ENCODE data around the gene DDX49.
"Not testable (repeated sequence)": the region's sequence is repeated elsewhere in the genome, so short reads cannot be mapped to it uniquely, and the experiment has no call there.

The DDX49 gene

DNA sequence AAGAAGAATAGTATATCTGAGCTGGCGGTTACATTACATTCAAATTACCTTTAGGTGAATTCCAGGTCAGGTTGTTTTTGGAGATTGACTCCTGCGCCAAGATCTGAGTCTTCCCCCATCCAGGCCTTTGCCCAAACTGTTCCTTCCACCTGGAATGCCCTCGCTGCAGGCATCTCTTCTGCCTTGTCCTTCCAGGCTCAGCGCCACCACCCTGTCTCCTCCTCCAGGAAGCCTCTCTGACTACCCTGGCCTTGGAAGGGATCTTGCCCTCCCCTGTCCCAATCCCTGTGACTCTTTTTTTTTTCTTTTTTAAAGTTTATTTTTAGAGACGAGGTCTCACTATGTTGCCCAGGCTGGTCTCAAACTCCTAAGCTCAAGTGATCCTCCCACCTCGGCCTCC is 23.2 kb downstream of the DDX49 start:
- no peak for DNase-seq

DNA sequence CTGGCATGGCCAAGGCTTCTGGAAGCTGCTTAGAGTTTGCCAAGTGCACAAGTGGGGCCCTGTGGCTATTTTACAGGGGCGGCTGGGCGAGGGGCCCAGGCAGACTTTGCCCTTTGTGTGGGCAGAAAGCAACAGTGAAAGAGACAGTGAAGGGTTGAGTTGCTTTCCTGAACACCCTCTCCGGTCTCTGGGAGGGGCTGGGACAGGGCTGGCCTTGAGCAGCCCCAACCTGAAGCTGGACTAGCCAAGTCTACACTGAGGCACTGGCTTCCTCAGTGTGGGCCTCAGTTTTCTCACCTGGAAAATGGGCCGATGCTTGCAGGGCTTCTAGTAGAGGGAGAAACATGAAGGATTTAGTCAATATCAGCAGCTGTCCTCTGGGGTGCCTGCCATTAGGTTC is 23.9 kb downstream of the DDX49 start:
- peak in 1 of 14 donors; percentile 9 for DNase-seq

DNA sequence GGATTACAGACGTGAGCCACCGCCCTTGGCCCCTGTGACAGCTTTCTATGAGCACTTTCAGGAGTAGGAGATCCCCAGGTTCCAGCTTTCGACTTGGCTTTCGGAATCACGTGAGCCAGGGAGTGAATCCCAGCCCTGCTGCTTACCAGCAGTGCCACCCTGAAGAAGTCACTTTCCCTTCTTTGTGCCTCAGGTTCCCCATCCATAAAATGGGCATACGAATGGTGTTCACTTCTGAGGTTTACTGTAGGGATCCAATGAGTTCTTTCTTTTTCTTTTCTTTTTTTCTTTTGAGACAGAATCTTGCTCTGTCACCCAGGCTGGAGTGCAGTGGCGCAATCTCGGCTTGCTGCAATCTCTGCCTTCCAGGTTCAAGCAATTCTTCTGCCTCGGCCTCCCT is 25.8 kb downstream of the DDX49 start:
- DNase-seq, result no peak

DNA sequence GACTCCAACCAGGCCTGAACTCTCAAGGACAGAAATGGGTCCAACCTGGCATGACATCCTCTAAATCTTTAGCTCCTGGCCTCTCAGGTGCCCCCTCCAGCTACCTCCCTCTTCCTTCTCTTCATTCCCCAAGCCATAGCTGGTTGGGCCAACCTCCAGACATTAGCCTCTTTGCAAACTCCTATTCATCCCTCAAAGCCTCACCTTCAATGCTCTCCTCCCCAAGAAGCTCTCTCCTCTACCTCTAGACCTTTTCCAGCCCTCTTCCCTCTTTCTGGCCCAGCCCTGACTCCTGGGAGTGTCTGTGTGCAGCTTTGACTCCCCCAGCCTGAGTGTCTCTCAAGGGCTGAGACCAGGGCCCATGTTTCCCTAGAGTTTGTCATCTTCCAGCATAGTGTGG is 26.8 kb downstream of the DDX49 start:
- no peak for DNase-seq

DNA sequence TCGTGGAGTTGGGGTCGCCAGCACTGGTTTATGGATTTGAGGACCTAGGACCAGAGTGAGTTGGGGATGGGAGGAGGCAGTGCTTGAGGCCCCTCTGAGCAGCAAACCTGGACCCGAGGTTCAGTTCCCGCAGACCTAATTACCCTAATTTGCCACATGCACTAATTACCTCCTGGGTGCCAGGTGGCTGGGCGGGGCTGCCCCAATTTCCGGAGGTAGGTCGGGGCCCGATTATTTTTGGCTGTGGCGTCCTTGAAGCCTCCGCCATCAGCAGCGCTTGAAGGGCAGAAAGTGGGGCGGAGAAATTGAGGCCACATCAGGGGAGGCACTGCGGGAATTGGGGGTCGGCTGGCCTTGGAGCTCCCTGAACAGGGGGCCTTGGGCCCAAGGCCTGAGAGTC is 27.4 kb downstream of the DDX49 start:
- DNase-seq, result no peak

GRCh38 chr19:18948075-18948975 is 28.8 kb downstream of the DDX49 start:
- no peak for DNase-seq

DNA sequence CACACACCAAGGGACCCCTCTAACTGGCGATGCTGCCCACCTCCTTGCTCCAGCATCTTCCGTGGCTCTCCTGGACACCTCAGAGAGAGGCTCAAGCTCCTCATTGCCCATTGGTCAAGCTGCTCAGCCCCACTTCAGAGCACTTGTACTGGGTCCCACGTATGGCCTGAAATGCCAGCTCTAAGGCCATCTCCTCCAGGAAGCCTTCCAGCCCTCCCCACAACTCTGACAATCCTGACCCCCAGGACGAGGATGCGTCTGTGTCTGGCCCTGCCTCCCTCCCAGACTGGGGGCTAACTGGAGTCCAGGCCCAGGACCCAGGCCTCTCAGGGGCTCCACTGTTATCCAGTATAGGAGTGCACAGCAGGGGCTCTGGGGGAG is 29.5 kb downstream of the DDX49 start:
- no peak for DNase-seq

DNA sequence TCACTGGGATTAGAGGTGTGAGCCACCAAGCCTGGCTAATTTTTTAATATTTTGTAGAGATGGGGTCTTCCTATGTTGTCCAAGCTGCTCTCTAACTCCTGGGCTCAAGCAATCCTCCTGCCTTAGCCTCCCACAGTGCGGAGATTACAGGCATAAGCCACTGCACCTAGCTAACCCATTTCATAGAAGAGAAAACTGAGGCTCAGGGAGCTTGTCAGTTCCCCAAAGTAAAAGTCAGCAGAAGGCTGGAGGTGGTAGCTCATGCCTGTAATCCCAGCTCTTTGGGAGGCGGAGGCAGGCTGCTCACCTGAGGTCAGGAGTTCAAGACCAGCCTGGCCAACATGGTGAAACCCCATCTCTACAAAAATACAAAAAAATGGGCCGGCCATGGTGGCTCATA is 30.3 kb downstream of the DDX49 start:
- no peak for DNase-seq

- DNase-seq, result no peak
Observed at GRCh38 chr19:18951721-18952281, 32.3 kb downstream of the DDX49 start.

DNA sequence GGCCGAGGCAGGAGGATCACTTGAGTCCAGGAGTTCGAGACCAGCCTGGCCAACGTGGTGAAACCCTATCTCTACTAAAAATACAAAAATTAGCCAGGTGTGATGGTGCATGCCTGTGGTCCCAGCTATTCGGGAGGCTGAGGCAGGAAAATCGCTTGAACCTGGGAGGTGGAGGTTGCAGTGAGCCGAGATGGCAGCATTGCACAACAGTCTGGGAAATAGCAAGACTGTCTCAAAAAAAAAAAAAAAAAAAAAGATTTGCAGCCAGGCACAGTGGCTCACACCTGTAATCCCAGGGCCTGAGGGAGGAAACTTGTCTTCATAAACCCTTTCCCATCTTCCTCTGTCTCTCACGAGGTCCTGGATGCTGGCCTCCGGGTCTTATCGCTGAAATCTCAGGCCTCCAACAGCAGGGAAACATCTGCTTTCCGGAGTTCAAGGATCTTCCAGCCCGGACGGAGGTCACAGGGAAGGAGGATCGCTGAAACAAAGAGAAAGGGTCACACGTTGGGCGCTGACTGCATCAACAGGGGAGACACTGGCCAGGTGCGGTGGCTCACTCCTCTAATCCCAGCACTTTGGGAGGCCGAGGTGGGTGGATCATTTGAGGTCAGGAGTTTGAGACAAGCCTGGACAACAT is 33.0 kb downstream of the DDX49 start:
- not testable (repeated sequence) for DNase-seq

DNA sequence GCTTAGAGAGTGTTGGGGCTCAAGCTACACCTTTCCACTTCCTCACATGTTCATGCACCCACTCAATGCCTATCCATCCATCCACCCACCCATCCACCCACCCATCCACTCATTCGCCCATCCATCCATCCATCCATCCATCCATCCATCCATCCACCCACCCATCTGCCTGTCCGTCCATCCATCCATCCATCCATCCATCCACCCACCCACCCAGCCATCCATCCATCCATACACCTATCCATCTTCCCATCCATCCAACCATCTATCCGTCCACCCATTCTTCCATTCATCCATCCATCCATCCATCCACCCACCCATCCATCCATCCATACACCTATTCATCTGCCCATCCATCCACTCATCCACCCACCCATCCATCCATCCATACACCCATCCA is 34.6 kb downstream of the DDX49 start:
- no peak for DNase-seq

- no peak for DNase-seq
Observed at GRCh38 chr19:18955042-18955441, 35.5 kb downstream of the DDX49 start.

GRCh38 chr19:18960370-18960769 is 40.9 kb downstream of the DDX49 start:
- DNase-seq, result no peak

DNA sequence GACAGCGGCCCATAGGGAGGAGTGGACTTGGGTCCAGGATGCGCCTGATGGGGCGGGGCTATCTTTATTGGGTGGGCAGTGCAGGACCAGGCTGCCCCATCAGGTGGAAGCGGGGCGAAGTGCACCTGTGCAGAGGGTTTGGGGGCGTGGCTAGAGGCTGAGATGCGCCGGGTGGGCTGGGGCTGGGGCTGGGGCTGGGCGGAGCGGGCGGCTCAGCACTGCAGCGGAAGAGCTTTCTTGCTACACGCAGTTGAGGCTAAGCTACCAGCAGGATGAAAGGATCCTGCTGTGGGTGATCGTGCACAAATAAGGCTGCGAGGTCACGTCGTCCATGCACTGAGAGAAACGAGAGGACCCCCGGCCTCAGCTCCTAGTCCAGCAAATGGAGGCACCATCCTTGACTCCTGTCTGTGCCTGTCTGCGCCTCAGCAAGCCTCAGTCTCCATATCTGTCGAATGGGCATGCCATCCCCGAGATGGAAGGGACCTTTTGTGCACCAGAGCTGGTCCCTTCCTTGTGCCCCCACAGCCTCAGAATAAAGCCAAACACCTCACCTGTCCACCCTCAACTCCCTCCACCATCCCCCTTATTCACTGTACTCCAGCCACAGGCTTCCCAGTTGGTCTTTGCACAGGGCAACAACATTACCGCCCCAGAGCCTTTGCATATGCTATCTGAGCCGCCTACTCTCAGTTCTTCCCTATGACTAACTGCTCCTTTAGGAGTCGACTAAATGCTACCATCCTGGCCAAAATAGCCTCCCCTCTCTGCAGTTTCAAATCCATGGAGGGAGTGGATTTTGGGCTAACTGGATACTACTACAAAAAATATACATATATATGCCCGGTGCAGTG is 42.5 kb downstream of the DDX49 start:
- no peak for DNase-seq

DNA sequence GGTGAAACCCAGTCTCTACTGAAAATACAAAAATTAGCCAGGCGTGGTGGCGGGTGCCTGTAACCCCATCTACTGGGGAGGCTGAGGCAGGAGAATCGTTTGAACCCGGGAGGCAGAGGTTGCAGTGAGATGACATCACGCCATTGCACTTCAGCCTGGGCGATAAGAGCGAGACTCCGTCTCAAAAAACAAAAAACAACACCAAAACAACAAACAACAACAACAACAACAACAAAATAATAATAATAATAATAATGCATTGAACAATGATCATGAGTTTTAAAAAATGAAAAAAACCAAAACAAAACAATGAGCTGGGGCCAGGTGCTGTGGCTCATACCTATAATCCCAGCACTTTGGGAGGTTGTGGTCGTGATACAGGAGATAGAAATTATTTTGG is 44.6 kb downstream of the DDX49 start:
- DNase-seq, result no peak

DNA sequence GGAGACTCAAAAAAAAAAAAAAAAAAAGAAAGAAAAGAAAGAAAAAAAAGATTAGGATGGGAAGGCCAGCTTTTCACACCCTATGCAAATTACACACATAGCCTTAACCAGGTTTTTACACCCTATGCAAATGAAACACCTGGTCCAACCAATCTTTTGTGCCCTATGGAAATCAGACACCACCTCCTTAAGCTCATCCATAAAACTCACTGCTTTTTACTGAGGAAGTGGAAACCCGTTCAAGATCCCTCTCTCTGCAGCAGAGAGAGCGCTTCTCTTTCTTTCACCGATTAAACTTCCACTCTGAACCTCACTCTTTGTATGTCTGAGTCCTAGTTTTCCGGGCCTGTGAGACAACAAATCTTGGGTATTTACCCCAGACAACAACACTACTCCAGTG is 46.8 kb downstream of the DDX49 start:
- DNase-seq, result no peak

DNA sequence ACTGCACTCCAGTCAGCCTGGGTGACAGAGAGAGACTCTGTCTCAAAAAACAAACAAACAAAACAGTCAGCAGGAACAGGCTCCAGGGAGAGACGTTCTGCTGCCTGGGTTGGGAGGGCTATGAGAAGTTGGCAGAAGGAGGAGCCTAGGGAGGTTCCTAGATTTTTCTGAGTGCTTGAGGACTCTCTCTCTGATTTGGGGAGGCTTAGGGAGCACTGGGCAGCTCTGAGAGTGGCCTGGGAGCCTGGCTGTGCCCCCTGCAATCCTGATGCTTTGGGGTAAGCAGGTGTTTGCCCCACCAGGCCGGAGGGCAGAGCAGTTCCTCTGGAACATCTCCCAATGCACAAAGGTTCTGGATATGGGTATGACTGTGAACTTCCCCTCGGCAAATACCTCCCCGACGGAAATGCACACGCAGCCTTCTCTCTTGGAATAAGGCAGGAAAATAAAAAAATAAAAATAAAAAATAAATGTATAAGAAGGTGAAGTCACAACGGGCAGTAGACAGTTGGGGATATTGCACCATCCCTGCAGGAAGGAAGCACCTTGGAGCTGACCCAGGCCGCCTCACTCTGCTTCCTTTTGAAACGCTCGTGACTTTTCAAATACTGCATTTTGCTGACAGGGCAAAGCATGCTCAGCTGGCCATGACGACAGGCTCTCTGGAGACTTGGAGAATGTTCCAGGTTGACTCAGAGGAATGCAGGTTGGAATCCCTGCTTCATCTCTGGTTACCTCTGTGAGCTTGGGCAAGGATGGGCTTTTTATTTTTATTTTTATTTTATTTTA is 48.0 kb downstream of the DDX49 start:
- DNase-seq, result peak in 8 of 14 donors; percentile 2 to 42 (median 20)

DNA sequence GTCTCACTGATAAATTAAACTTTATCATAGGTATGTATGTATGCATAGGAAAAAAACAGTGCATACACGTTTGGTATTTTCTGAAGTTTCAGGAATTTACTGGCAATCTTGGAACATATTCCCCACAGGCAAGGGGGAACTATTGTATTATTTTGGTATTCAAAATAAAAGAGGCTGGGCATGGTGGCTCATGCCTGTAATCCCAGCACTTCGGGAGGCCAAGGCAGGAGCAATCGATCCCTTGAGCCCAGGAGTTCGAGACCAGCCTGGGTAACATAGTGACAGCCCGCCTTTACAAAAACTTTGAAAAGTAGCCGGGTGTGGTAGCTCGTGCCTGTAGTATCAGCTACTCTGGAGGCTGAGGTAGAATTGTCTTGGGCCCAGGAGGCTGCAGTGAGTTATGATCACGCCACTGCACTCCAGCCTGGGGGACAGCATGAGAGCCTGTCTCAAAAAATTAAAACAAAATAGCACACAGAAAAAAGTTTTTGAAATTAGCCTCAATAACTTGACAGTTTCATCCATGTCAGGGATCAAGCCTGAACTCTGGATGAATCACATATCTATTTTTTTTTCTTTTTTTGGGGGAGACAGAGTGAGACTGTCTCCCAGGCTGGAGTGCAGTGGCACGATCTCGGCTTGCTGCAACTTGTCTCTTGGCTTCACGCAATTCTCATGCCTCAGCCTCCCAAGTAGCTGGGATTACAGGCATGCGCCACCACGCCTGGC is 50.6 kb downstream of the DDX49 start:
- DNase-seq, result no peak

DNA sequence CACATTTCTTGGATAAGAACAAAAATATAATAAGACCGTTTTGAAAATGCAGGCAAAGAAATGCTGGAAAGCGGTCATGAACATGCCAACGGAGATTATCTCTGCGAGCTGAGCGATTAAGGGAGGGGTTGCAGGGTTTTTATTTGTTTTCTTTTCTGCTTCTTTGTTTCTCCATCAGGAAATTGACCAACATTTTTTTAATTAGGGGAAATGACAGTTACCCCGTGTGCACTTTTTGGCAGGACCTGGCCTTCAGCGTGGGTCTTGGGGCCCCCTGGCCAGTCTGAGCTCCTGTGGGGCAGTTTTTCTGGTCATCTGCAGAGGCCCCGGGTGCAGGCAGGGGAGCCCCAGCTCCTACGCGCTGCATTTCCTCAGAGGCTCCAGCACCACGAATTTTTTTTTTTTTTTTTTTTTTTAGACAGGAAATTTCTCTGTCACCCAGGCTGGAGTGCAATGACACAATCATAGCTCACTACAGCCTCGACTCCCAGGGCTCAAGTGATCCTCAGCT is 52.8 kb downstream of the DDX49 start:
- DNase-seq, result no peak

DNA sequence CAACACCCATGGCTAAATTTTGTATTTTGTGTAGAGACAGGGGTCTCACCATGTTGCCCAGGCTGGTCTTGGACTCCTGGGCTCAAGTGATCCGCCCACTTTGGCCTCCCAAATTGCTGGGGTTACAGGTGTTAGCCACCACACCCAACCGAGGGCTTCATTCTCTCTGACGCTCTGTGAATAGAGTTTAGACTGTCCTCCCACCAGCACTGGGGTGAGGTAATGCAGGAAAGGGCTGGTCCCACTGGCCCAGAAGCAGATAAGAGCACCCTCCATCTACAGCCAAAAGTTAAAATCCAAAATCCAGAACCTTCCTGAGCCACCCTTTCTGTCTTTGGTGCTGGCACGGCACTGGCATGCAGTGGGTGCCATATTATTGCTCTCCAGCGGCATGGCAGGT is 53.3 kb downstream of the DDX49 start:
- no peak for DNase-seq

DNA sequence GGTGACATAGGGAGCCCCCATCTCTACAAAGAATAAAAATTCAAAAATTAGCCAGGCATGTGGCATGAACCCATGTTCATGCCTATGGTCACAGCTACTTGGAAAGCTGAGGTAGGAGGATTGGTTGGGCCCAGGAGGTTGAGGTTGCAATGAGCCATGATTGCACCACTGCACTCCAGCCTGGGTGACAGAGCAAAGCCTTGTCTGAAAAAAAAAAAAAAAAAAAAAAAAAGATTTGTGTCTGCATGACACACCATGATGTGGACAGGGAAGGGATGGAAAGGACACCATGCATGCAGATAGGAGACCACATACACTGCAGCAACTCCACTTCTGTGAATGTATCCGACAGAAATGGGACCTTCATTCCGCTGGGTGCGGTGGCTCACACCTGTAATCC is 55.5 kb downstream of the DDX49 start:
- DNase-seq, result no peak
